IMR-90 (cell line): Measurements from ENCODE around the gene UBE3B. TPM values are rescaled to one million over a fixed set of nuclear protein-coding genes. Genes with fewer than 3 reads are reported as not detected.

Source experiments
- ATAC-seq: fragments of 200-7000 bp; cut with Tn5 transposase; 2 replicates; pipeline ENCODE4 v1.9.1; 2020; ENCODE audit warnings: low read depth, mild to moderate bottlenecking, moderate library complexity
- BruUV-seq: library from RNA; stranded (reverse); fragments of 400-500 nt; replicated peaks from 2 replicates; lab custom pipeline; 2021; lab: Mats Ljungman, UMichigan
- CTCF ChIA-PET: fragments of 300-600 bp; formaldehyde crosslinking; extraction: SDS; loops from one replicate; lab custom pipeline; 2021; ENCODE audit warnings: antibody characterized with exemption; lab: Yijun Ruan, JAX
- POLR2A ChIA-PET: fragments of 300-600 bp; sonication (Branson Sonifier 250); formaldehyde crosslinking; loops from one replicate; lab custom pipeline; 2022; ENCODE audit warnings: antibody characterized with exemption; ENCODE audit not compliant: unreplicated experiment; lab: Charles Lee
- DNase-seq: peaks from one replicate; pipeline ENCODE4 v3.0.0; 2013
- H2AFZ ChIP-seq: replicated peaks from 2 replicates; pipeline ENCODE3; 2013; ENCODE audit warnings: low read length, mild to moderate bottlenecking; ENCODE audit not compliant: poor library complexity
- H2AK5ac ChIP-seq: 2 replicates; pipeline ENCODE4 v1.6.1; 2013; ENCODE audit warnings: low read depth, low read length, inconsistent platforms
- H2AK9ac ChIP-seq: replicated peaks from 2 replicates; pipeline ENCODE3; 2013; ENCODE audit warnings: mild to moderate bottlenecking, low read depth, low read length, moderate library complexity; ENCODE audit not compliant: poor library complexity
- H2BK120ac ChIP-seq: 2 replicates; pipeline ENCODE4 v1.6.1; 2013; ENCODE audit warnings: low read depth, low read length, inconsistent platforms
- H2BK15ac ChIP-seq: 3 replicates; pipeline ENCODE4 v1.6.1; 2013; ENCODE audit warnings: low read depth, low read length, inconsistent platforms
- H2BK20ac ChIP-seq: 2 replicates; pipeline ENCODE4 v1.6.1; 2013; ENCODE audit warnings: low read depth, mild to moderate bottlenecking, inconsistent platforms, low read length, moderate library complexity
- H2BK5ac ChIP-seq: 2 replicates; pipeline ENCODE4 v1.6.1; 2013; ENCODE audit warnings: mild to moderate bottlenecking, low read depth, low read length, inconsistent platforms; ENCODE audit not compliant: poor library complexity, severe bottlenecking
- H3K14ac ChIP-seq: replicated peaks from 2 replicates; pipeline ENCODE4 v1.6.1; 2013; ENCODE audit warnings: low read depth, low read length, inconsistent platforms
- H3K18ac ChIP-seq: 2 replicates; pipeline ENCODE4 v1.6.1; 2013; ENCODE audit warnings: low read depth, low read length, control low read depth
- H3K23ac ChIP-seq: 2 replicates; pipeline ENCODE4 v1.6.1; 2013; ENCODE audit warnings: low read depth, low read length, inconsistent platforms
- H3K27ac ChIP-seq: 2 replicates; pipeline ENCODE4 v1.5.1; 2013; ENCODE audit warnings: mild to moderate bottlenecking, control low read depth, low read length; ENCODE audit not compliant: insufficient read depth
- H3K27me3 ChIP-seq: 2 replicates; pipeline ENCODE4 v1.6.1; 2013; ENCODE audit warnings: low read length; ENCODE audit not compliant: control insufficient read depth, insufficient read depth
- H3K36me3 ChIP-seq: 2 replicates; pipeline ENCODE4 v1.6.1; 2013; ENCODE audit warnings: low read length, mixed read lengths; ENCODE audit not compliant: control insufficient read depth, insufficient read depth
- H3K4ac ChIP-seq: 2 replicates; pipeline ENCODE4 v1.6.1; 2013; ENCODE audit warnings: low read depth, low read length, inconsistent platforms
- H3K4me1 ChIP-seq: 2 replicates; pipeline ENCODE4 v1.6.1; 2013; ENCODE audit warnings: low read length, mixed read lengths; ENCODE audit not compliant: control insufficient read depth, insufficient read depth
- H3K4me2 ChIP-seq: 2 replicates; pipeline ENCODE4 v1.6.1; 2013; ENCODE audit warnings: low read depth, mild to moderate bottlenecking, control low read depth, low read length, moderate library complexity
- H3K4me3 ChIP-seq: 2 replicates; pipeline ENCODE4 v1.5.1; 2013; ENCODE audit warnings: low read depth, mild to moderate bottlenecking, control low read depth, low read length, moderate library complexity; ENCODE audit not compliant: insufficient read depth
- H3K56ac ChIP-seq: 2 replicates; pipeline ENCODE4 v1.6.1; 2013; ENCODE audit warnings: low read length, inconsistent platforms; ENCODE audit not compliant: insufficient read depth; ENCODE audit errors: extremely low read depth
- H3K79me1 ChIP-seq, 2 experiments: 2 replicates each; pipeline ENCODE4 v1.6.1; 2013; ENCODE audit warnings: low read length in 2 of 2, inconsistent platforms in 1 of 2, low read depth in 1 of 2
- H3K9ac ChIP-seq: 2 replicates; pipeline ENCODE4 v1.6.1; 2013; ENCODE audit warnings: low read depth, low read length, control low read depth
- H3K9me1 ChIP-seq: 2 replicates; pipeline ENCODE4 v1.6.1; 2013; ENCODE audit warnings: low read length, inconsistent platforms; ENCODE audit not compliant: insufficient read depth
- H3K9me3 ChIP-seq: 2 replicates; pipeline ENCODE4 v1.6.1; 2013; ENCODE audit warnings: low read length; ENCODE audit not compliant: control insufficient read depth, insufficient read depth
- H4K20me1 ChIP-seq: 2 replicates; pipeline ENCODE4 v1.6.1; 2013; ENCODE audit warnings: low read length, inconsistent platforms; ENCODE audit not compliant: insufficient read depth
- H4K5ac ChIP-seq: 2 replicates; pipeline ENCODE4 v1.6.1; 2013; ENCODE audit warnings: mild to moderate bottlenecking, low read depth, low read length, control low read depth
- H4K8ac ChIP-seq, 2 experiments: 2 replicates each; pipeline ENCODE4 v1.6.1; 2013; ENCODE audit warnings: low read depth in 2 of 2, low read length in 2 of 2, control low read depth in 1 of 2, inconsistent platforms in 1 of 2
- H4K91ac ChIP-seq: 2 replicates; pipeline ENCODE4 v1.6.1; 2013; ENCODE audit warnings: low read depth, low read length, inconsistent platforms; ENCODE audit not compliant: insufficient read depth
- BHLHE40 ChIP-seq: fragments of 150-350 bp; IDR thresholded peaks from 2 replicates; pipeline ENCODE4 v1.6.1; 2016; ENCODE audit warnings: mild to moderate bottlenecking, low read depth, low read length
- CHD1 ChIP-seq: IDR thresholded peaks from 2 replicates; pipeline ENCODE4 v1.6.1; 2012; ENCODE audit warnings: low read depth, low read length, improper control_type of control experiment
- FOS ChIP-seq: fragments of 150-350 bp; IDR thresholded peaks from 2 replicates; pipeline ENCODE4 v1.6.1; 2016; ENCODE audit warnings: low read depth, low read length
- MAFK ChIP-seq: IDR thresholded peaks from 2 replicates; pipeline ENCODE4 v1.6.1; 2012; ENCODE audit warnings: low read depth, low read length, improper control_type of control experiment
- MAZ ChIP-seq: IDR thresholded peaks from 2 replicates; pipeline ENCODE4 v1.6.1; 2012; ENCODE audit warnings: low read depth, mild to moderate bottlenecking, low read length, improper control_type of control experiment, moderate library complexity, borderline replicate concordance
- NFE2L2 ChIP-seq: fragments of 150-350 bp; IDR thresholded peaks from 2 replicates; pipeline ENCODE4 v1.6.1; 2016; ENCODE audit warnings: low read depth, mild to moderate bottlenecking, low read length
- POLR2A ChIP-seq: IDR thresholded peaks from 2 replicates; pipeline ENCODE4 v1.6.1; 2012; ENCODE audit warnings: mild to moderate bottlenecking, low read depth, low read length
- RAD21 ChIP-seq: IDR thresholded peaks from 2 replicates; pipeline ENCODE4 v1.6.1; 2012; ENCODE audit warnings: low read length, improper control_type of control experiment
- RCOR1 ChIP-seq: IDR thresholded peaks from 2 replicates; pipeline ENCODE4 v1.6.1; 2012; ENCODE audit warnings: mild to moderate bottlenecking, low read length, improper control_type of control experiment; ENCODE audit not compliant: insufficient replicate concordance
- RFX5 ChIP-seq: IDR thresholded peaks from 2 replicates; pipeline ENCODE4 v1.8.0; 2012; ENCODE audit warnings: low read depth, mild to moderate bottlenecking, low read length, moderate library complexity
- SMC3 ChIP-seq: fragments of 150-350 bp; IDR thresholded peaks from 2 replicates; pipeline ENCODE4 v1.6.1; 2016; ENCODE audit warnings: low read depth, mild to moderate bottlenecking, antibody characterized with exemption, low read length, moderate library complexity
- WGBS, 2 experiments: methylation state at CpG; one replicate each; pipeline versions ENCODE4 v1.1.5 to v1.1.7; 2013; ENCODE audit warnings: missing lambda C conversion rate in 2 of 2; ENCODE audit not compliant: insufficient read length in 1 of 2; ENCODE audit errors: extremely low coverage in 2 of 2; 5-methylcytosine and 5-hydroxymethylcytosine counted together
- dilution Hi-C: fragments of 300-500 bp; cut with HindIII; formaldehyde crosslinking; loops from one replicate; pipeline ENCODE4 v1.14.3; 2018; ENCODE audit warnings: low sequenced_read_pairs; ENCODE audit not compliant: unreplicated experiment
- in situ Hi-C: fragments of 300-500 bp; cut with MboI; formaldehyde crosslinking; loops from 3 replicates; pipeline ENCODE4 v1.14.3; 2019; ENCODE audit warnings: low sequenced_read_pairs, inconsistent platforms, mixed read lengths
- intact Hi-C: fragments of 100-400 bp; cut with micrococcal nuclease; formaldehyde crosslinking; loops from 2 replicates; pipeline ENCODE4 v1.10.0; 2022
- polyA plus RNA-seq, 3 experiments: library from polyadenylated mRNA; depleted of rRNA; stranded (reverse); fragments of >200 nt; gene quantifications; 2 replicates each; pipeline ENCODE4 v1.2.3, GENCODE V29; 2012; ENCODE audit warnings: low replicate concordance in 1 of 3
- total RNA-seq: library from RNA; depleted of rRNA; stranded (reverse); fragments of >200 nt; gene quantifications from 2 replicates; pipeline ENCODE4 v1.2.3, GENCODE V29; 2012
- TF ChIP-seq, protein P1 (sequence below): conservative IDR thresholded peaks from 2 replicates; pipeline ENCODE4 v1.5.1; 2012; ENCODE audit warnings: mild to moderate bottlenecking, low read depth, low read length, improper control_type of control experiment
- TF ChIP-seq, protein P2 (sequence below): fragments of 150-350 bp; IDR thresholded peaks from 2 replicates; pipeline ENCODE4 v1.6.1; 2016; ENCODE audit warnings: low read depth, mild to moderate bottlenecking, low read length, moderate library complexity, borderline replicate concordance
- TF ChIP-seq, protein P3 (sequence below): fragments of 150-350 bp; IDR thresholded peaks from 2 replicates; pipeline ENCODE4 v1.6.1; 2017; ENCODE audit warnings: mild to moderate bottlenecking, antibody characterized with exemption, low read length, low read depth

Gene UBE3B
- total and polyA plus RNA-seq, 2 of the 4 experiments (the other 2 are of a cell fraction) = 18.8 to 24.9 TPM

DNA sequence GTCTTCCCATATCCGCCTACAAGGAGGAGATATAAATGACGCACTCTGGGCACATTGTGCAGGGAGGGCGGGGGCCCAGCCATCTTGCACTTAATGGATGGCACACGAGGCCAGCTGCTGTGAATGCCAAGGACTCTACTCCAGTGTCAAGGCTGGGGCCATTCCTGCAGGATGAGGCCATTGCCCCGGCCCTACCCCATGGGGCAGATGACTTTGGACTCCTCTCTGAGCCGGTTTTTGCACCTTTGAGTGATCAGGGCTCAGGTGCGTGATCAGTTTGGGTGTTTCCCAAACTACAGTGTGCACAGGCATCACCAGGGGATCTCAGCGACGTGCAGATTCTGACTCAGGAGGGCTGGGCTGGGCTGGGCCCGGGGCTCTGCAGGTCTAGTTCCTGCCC, 79.8 kb downstream of the UBE3B start:
- no peaks in the 10 kb centered on the region for H3K36me3 ChIP-seq
- TF ChIP-seq, protein P1, sequence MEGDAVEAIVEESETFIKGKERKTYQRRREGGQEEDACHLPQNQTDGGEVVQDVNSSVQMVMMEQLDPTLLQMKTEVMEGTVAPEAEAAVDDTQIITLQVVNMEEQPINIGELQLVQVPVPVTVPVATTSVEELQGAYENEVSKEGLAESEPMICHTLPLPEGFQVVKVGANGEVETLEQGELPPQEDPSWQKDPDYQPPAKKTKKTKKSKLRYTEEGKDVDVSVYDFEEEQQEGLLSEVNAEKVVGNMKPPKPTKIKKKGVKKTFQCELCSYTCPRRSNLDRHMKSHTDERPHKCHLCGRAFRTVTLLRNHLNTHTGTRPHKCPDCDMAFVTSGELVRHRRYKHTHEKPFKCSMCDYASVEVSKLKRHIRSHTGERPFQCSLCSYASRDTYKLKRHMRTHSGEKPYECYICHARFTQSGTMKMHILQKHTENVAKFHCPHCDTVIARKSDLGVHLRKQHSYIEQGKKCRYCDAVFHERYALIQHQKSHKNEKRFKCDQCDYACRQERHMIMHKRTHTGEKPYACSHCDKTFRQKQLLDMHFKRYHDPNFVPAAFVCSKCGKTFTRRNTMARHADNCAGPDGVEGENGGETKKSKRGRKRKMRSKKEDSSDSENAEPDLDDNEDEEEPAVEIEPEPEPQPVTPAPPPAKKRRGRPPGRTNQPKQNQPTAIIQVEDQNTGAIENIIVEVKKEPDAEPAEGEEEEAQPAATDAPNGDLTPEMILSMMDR = no peak
- no peak for TF ChIP-seq RFX5
- no peak for TF ChIP-seq NFE2L2
- no peak for TF ChIP-seq CHD1
- TF ChIP-seq SMC3 = no peak
- no peak for TF ChIP-seq RAD21
- no peak for TF ChIP-seq MAFK
- no peak for TF ChIP-seq MAZ
- no peak for TF ChIP-seq POLR2A
- TF ChIP-seq, protein P2, sequence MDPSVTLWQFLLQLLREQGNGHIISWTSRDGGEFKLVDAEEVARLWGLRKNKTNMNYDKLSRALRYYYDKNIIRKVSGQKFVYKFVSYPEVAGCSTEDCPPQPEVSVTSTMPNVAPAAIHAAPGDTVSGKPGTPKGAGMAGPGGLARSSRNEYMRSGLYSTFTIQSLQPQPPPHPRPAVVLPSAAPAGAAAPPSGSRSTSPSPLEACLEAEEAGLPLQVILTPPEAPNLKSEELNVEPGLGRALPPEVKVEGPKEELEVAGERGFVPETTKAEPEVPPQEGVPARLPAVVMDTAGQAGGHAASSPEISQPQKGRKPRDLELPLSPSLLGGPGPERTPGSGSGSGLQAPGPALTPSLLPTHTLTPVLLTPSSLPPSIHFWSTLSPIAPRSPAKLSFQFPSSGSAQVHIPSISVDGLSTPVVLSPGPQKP = no peak
- no peak for TF ChIP-seq BHLHE40
- no peak for TF ChIP-seq RCOR1
- TF ChIP-seq, protein P3, sequence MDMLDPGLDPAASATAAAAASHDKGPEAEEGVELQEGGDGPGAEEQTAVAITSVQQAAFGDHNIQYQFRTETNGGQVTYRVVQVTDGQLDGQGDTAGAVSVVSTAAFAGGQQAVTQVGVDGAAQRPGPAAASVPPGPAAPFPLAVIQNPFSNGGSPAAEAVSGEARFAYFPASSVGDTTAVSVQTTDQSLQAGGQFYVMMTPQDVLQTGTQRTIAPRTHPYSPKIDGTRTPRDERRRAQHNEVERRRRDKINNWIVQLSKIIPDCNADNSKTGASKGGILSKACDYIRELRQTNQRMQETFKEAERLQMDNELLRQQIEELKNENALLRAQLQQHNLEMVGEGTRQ = no peak
- TF ChIP-seq FOS = no peak
- no peak overlapping the region for H3K4ac ChIP-seq
- no peak overlapping the region for H3K56ac ChIP-seq
- CTCF ChIA-PET = no interaction called here
- H2AK5ac ChIP-seq = no peak overlapping the region
- POLR2A ChIA-PET = no interaction called here
- no peak overlapping the region for H3K27ac ChIP-seq
- in situ Hi-C loops = no loop called here
- H4K20me1 ChIP-seq = no peaks in the 10 kb centered on the region
- no peak overlapping the region for H2BK20ac ChIP-seq
- no peak for ATAC-seq
- no peak overlapping the region for H4K5ac ChIP-seq
- H3K9ac ChIP-seq = no peak overlapping the region
- no peak for DNase-seq
- peaks cover 17% of the 10 kb centered on the region for H3K27me3 ChIP-seq
- H3K18ac ChIP-seq = no peak overlapping the region
- BruUV-seq = no TSS peak
- H3K9me3 ChIP-seq = 0 out of 2 replicates have a peak, but pooled peaks cover under 1% of the 10 kb centered on the region
- no peaks in the 10 kb centered on the region for H3K9me1 ChIP-seq
- no peak overlapping the region for H3K14ac ChIP-seq
- H3K4me3 ChIP-seq = no peak overlapping the region
- H2BK15ac ChIP-seq = no peak overlapping the region
- H4K8ac ChIP-seq = no peak overlapping the region
- H3K4me2 ChIP-seq = no peak overlapping the region
- H4K91ac ChIP-seq = no peak overlapping the region
- intact Hi-C loops = no loop called here
- dilution Hi-C loops = no loop called here
- no peak overlapping the region for H2AFZ ChIP-seq
- H3K79me1 ChIP-seq = no peaks in the 10 kb centered on the region
- no peak overlapping the region for H2BK5ac ChIP-seq
- H2BK120ac ChIP-seq = no peak overlapping the region
- no peak overlapping the region for H2AK9ac ChIP-seq
- 88% methylated on average over 3 of the region's 10 CpGs; no CpG with 5 or more reads in 1 of the 2 experiments for WGBS, 2 experiments
- H3K23ac ChIP-seq = no peak overlapping the region
- no peaks in the 10 kb centered on the region for H3K4me1 ChIP-seq
